MCF 10A (cell line): ENCODE measurements around the gene UBL7. TPM values are rescaled to one million over a fixed set of nuclear protein-coding genes. Genes with fewer than 3 reads are reported as not detected.
A peak's percentile ranks its signal among the peaks of the same experiment; 100 is the strongest.

ENCODE experiments used
- BruUV-seq: library from RNA; stranded (reverse); fragments of 400-500 nt; replicated peaks from 2 replicates; lab custom pipeline; 2021; lab: Mats Ljungman, UMichigan
- CTCF ChIA-PET: fragments of 300-600 bp; sonication (Branson Sonifier 250); formaldehyde crosslinking; extraction: SDS; loops from one replicate; lab custom pipeline; 2021; ENCODE audit warnings: antibody characterized with exemption, inconsistent platforms; lab: Yijun Ruan, JAX
- POLR2A ChIA-PET: fragments of 300-600, 350-650 bp; sonication (Branson Sonifier 250); formaldehyde crosslinking; extraction: SDS; loops from one replicate; lab custom pipeline; 2020; ENCODE audit warnings: antibody characterized with exemption, inconsistent platforms; lab: Yijun Ruan, JAX
- DNase-seq: peaks from one replicate; pipeline ENCODE4 v3.0.0-alpha.2; 2018; ENCODE audit not compliant: unreplicated experiment
- H3K27ac Mint-ChIP-seq: one replicate; pipeline ENCODE4 v1.8.0; 2022; ENCODE audit warnings: mild to moderate bottlenecking, low read depth, mixed read lengths; ENCODE audit not compliant: unreplicated experiment
- H3K27me3 Mint-ChIP-seq: one replicate; pipeline ENCODE4 v1.8.0; 2022; ENCODE audit warnings: mixed read lengths; ENCODE audit not compliant: insufficient read depth, unreplicated experiment
- H3K36me3 Mint-ChIP-seq: one replicate; pipeline ENCODE4 v1.8.0; 2022; ENCODE audit warnings: mild to moderate bottlenecking, moderate library complexity, mixed read lengths; ENCODE audit not compliant: insufficient read depth, unreplicated experiment
- H3K4me1 Mint-ChIP-seq: one replicate; pipeline ENCODE4 v1.8.0; 2022; ENCODE audit warnings: mixed read lengths; ENCODE audit not compliant: insufficient read depth, unreplicated experiment
- H3K4me3 Mint-ChIP-seq: one replicate; pipeline ENCODE4 v1.8.0; 2022; ENCODE audit warnings: mild to moderate bottlenecking, moderate library complexity, mixed read lengths; ENCODE audit not compliant: unreplicated experiment
- H3K9me3 Mint-ChIP-seq: one replicate; pipeline ENCODE4 v1.8.0; 2022; ENCODE audit warnings: mixed read lengths; ENCODE audit not compliant: unreplicated experiment
- CTCF ChIP-seq: fragments of 200-600 bp; IDR thresholded peaks from one replicate; pipeline ENCODE4 v1.8.0; 2022; ENCODE audit warnings: antibody characterized with exemption, mild to moderate bottlenecking; ENCODE audit not compliant: unreplicated experiment
- intact Hi-C: fragments of 100-400 bp; cut with micrococcal nuclease; formaldehyde crosslinking; loops from 2 replicates; pipeline ENCODE4 v1.14.1; 2022
- total RNA-seq: library from RNA; stranded (reverse); gene quantifications from 2 replicates; pipeline ENCODE4 v1.2.3, GENCODE V29; 2022

UBL7 gene
- total RNA-seq, 1 experiment from 2014 or later, result 56.4 TPM

GRCh38 chr15:74402873-74403587, 57.9 kb downstream of the UBL7 start:
- Mint-ChIP-seq H3K4me3 (no peak overlapping the region), H3K4me1 (peaks cover 26% of the 10 kb centered on the region), H3K27ac (no peak overlapping the region), H3K9me3 (no peaks in the 10 kb centered on the region), H3K27me3 (no peaks in the 10 kb centered on the region), H3K36me3 (no peaks in the 10 kb centered on the region)
- DNase-seq, result no peak
- no peak for TF ChIP-seq CTCF
- ChIA-PET CTCF (interaction anchor here (0.6 to 1.9 kb wide), 4 partner anchors 21 to 347 kb away, joined by 3 to 8 read pairs (median 4); no protein-coding TSS in a partner anchor), POLR2A (interaction anchor here (1.1 kb wide), 1 partner anchor 19 kb away, joined by 3 read pairs; no protein-coding TSS in a partner anchor)
- intact Hi-C loops, result no loop called here
- no TSS peak for BruUV-seq

- no peaks in the 10 kb centered on the region for H3K27me3 Mint-ChIP-seq
- no peaks in the 10 kb centered on the region for H3K9me3 Mint-ChIP-seq
- H3K4me1 Mint-ChIP-seq, result peaks cover 22% of the 10 kb centered on the region
- H3K4me3 Mint-ChIP-seq, result no peak overlapping the region
- intact Hi-C loops, result no loop called here
- no TSS peak for BruUV-seq
- POLR2A ChIA-PET, result interaction anchor here (1.1 kb wide), 1 partner anchor 19 kb away, joined by 3 read pairs; no protein-coding TSS in a partner anchor
- no peak for TF ChIP-seq CTCF
- no peak overlapping the region for H3K27ac Mint-ChIP-seq
- DNase-seq, result no peak
- CTCF ChIA-PET, result interaction anchor here (0.6 to 1.9 kb wide), 4 partner anchors 20 to 347 kb away, joined by 3 to 8 read pairs (median 4); no protein-coding TSS in a partner anchor
- H3K36me3 Mint-ChIP-seq, result no peaks in the 10 kb centered on the region
Observed at GRCh38 chr15:74402337-74402841, 58.6 kb downstream of the UBL7 start.

GRCh38 chr15:74400915-74401757, 59.8 kb downstream of the UBL7 start:
- Mint-ChIP-seq H3K27me3 (no peaks in the 10 kb centered on the region), H3K9me3 (no peaks in the 10 kb centered on the region), H3K36me3 (no peaks in the 10 kb centered on the region), H3K4me3 (no peak overlapping the region), H3K27ac (no peak overlapping the region), H3K4me1 (peaks cover 17% of the 10 kb centered on the region)
- ChIA-PET CTCF (no interaction called here), POLR2A (interaction anchor here (0.6 kb wide), 1 partner anchor 14 kb away, joined by 4 read pairs; no protein-coding TSS in a partner anchor)
- no peak for TF ChIP-seq CTCF
- BruUV-seq, result no TSS peak
- peak; percentile 63 for DNase-seq
- intact Hi-C loops, result no loop called here
